Mesenchymal stem cell (in vitro differentiated cells and primary cell): ENCODE data around the gene FGF11.
A peak's percentile ranks its signal among the peaks of the same experiment; 100 is the strongest.
"Not testable (repeated sequence)": the region's sequence is repeated elsewhere in the genome, so short reads cannot be mapped to it uniquely, and the experiment has no call there.

Source experiments
- DNase-seq: peaks from one replicate; pipeline ENCODE4 v3.0.0-alpha.2; 2013
- H2AFZ ChIP-seq: one replicate; pipeline ENCODE4 v1.6.1; 2013; ENCODE audit warnings: low read depth, mild to moderate bottlenecking, control low read depth, inconsistent platforms, low read length, moderate library complexity
- H2AK5ac ChIP-seq: 2 replicates; pipeline ENCODE4 v1.6.1; 2013; ENCODE audit warnings: low read length, moderate library complexity, mild to moderate bottlenecking, inconsistent platforms; ENCODE audit not compliant: severe bottlenecking
- H2BK120ac ChIP-seq: one replicate; pipeline ENCODE4 v1.6.1; 2013; ENCODE audit warnings: low read depth, mild to moderate bottlenecking, inconsistent platforms, low read length, moderate library complexity
- H2BK12ac ChIP-seq, 2 experiments: one replicate each; pipeline ENCODE4 v1.6.1; 2013; ENCODE audit warnings: inconsistent platforms in 2 of 2, low read length in 2 of 2, mild to moderate bottlenecking in 2 of 2, moderate library complexity in 2 of 2, control low read depth in 1 of 2
- H2BK15ac ChIP-seq: one replicate; pipeline ENCODE4 v1.6.1; 2013; ENCODE audit warnings: mild to moderate bottlenecking, low read depth, inconsistent platforms; ENCODE audit not compliant: poor library complexity, severe bottlenecking
- H2BK5ac ChIP-seq: 2 replicates; pipeline ENCODE4 v1.6.1; 2013; ENCODE audit warnings: low read depth, mild to moderate bottlenecking, low read length, control low read depth, inconsistent platforms; ENCODE audit not compliant: poor library complexity, severe bottlenecking
- H3K14ac ChIP-seq, 2 experiments: one replicate each; pipeline ENCODE4 v1.6.1; 2013; ENCODE audit warnings: inconsistent platforms in 2 of 2, low read length in 2 of 2, control low read depth in 1 of 2, mild to moderate bottlenecking in 1 of 2, moderate library complexity in 1 of 2
- H3K18ac ChIP-seq, 2 experiments: one replicate each; pipeline ENCODE4 v1.6.1; 2013; ENCODE audit warnings: inconsistent platforms in 2 of 2, low read length in 2 of 2, control low read depth in 1 of 2, low read depth in 1 of 2, mild to moderate bottlenecking in 1 of 2
- H3K23ac ChIP-seq, 2 experiments: one replicate each; pipeline ENCODE4 v1.6.1; 2013; ENCODE audit warnings: inconsistent platforms in 2 of 2, low read length in 2 of 2, mild to moderate bottlenecking in 2 of 2, moderate library complexity in 2 of 2, control low read depth in 1 of 2
- H3K27ac ChIP-seq: 2 replicates; pipeline ENCODE4 v1.5.1; 2013; ENCODE audit warnings: mild to moderate bottlenecking, moderate library complexity, low read length, control low read depth, inconsistent platforms; ENCODE audit not compliant: poor library complexity, severe bottlenecking
- H3K27me3 ChIP-seq, 2 experiments: 2 replicates each; pipeline versions ENCODE4 v1.6.1 to v1.7.0; 2013; ENCODE audit warnings: low read length in 2 of 2, mild to moderate bottlenecking in 2 of 2, moderate library complexity in 2 of 2, control low read depth in 1 of 2, inconsistent platforms in 1 of 2; ENCODE audit not compliant: control insufficient read depth in 1 of 2, insufficient read depth in 1 of 2
- H3K36me3 ChIP-seq, 2 experiments: 2 replicates each; pipeline versions ENCODE4 v1.6.1 to v1.7.0; 2013; ENCODE audit warnings: low read length in 2 of 2, control low read depth in 1 of 2, inconsistent platforms in 1 of 2, low read depth in 1 of 2, mild to moderate bottlenecking in 1 of 2; ENCODE audit not compliant: insufficient read depth in 2 of 2, control insufficient read depth in 1 of 2
- H3K4ac ChIP-seq, 2 experiments: one replicate each; pipeline ENCODE4 v1.6.1; 2013; ENCODE audit warnings: inconsistent platforms in 2 of 2, low read length in 2 of 2, mild to moderate bottlenecking in 2 of 2, moderate library complexity in 2 of 2, control low read depth in 1 of 2, low read depth in 1 of 2
- H3K4me1 ChIP-seq: 2 replicates; pipeline ENCODE4 v1.6.1; 2013; ENCODE audit warnings: low read depth, low read length, control low read depth; ENCODE audit not compliant: control insufficient read depth, insufficient read depth
- H3K4me2 ChIP-seq: 2 replicates; pipeline ENCODE4 v1.6.1; 2013; ENCODE audit warnings: low read length, mild to moderate bottlenecking, inconsistent platforms; ENCODE audit not compliant: poor library complexity, severe bottlenecking
- H3K4me3 ChIP-seq, 2 experiments: 2 replicates each; pipeline versions ENCODE4 v1.5.1 to v1.7.0; 2013; ENCODE audit warnings: low read length in 2 of 2, mild to moderate bottlenecking in 2 of 2, control low read depth in 1 of 2, low read depth in 1 of 2; ENCODE audit not compliant: insufficient read depth in 1 of 2
- H3K79me1 ChIP-seq: replicated peaks from 2 replicates; pipeline ENCODE4 v1.6.1; 2013; ENCODE audit warnings: mild to moderate bottlenecking, control low read depth, low read length, inconsistent platforms; ENCODE audit not compliant: poor library complexity, severe bottlenecking
- H3K9ac ChIP-seq: 2 replicates; pipeline ENCODE4 v1.7.0; 2013; ENCODE audit warnings: mild to moderate bottlenecking, low read length, moderate library complexity
- H3K9me3 ChIP-seq: 2 replicates; pipeline ENCODE4 v1.7.0; 2013; ENCODE audit warnings: mild to moderate bottlenecking, low read length; ENCODE audit not compliant: control insufficient read depth
- H4K8ac ChIP-seq: one replicate; pipeline ENCODE4 v1.6.1; 2013; ENCODE audit warnings: inconsistent platforms, mild to moderate bottlenecking, low read length, moderate library complexity
- H4K91ac ChIP-seq: one replicate; pipeline ENCODE4 v1.6.1; 2013; ENCODE audit warnings: mild to moderate bottlenecking, low read length, inconsistent platforms
- WGBS: methylation state at CpG from one replicate; pipeline ENCODE4 v1.1.7; 2013; ENCODE audit warnings: mixed read lengths; 5-methylcytosine and 5-hydroxymethylcytosine counted together

The FGF11 gene

GRCh38 chr17:7481275-7481674 lies 42.0 kb downstream of the FGF11 start, which contains the start of gene SLC35G6:
SLC35G6 (plus strand) TSS chr17:7481446; CDS start chr17:7481517, 71 bp downstream.
- peak within 1 kb of the TSS; percentile 75 to 98 for H3K4ac ChIP-seq
- H2BK5ac ChIP-seq, H3K23ac ChIP-seq, H2AFZ ChIP-seq, DNase-seq, H3K4me2 ChIP-seq, H3K36me3 ChIP-seq, H3K14ac ChIP-seq, H3K9me3 ChIP-seq, H3K79me1 ChIP-seq, H2BK15ac ChIP-seq, H3K27me3 ChIP-seq: not testable (repeated sequence)
- H3K9ac ChIP-seq: peak within 1 kb of the TSS; percentile 96
- peak within 1 kb of the TSS in 1 of 2 experiments; percentile 87 for H3K4me3 ChIP-seq
- peak within 1 kb of the TSS; percentile 55 for H2BK120ac ChIP-seq
- H2AK5ac ChIP-seq: peak within 1 kb of the TSS; percentile 88
- peak within 1 kb of the TSS; percentile 35 to 100 for H3K18ac ChIP-seq
- peaks cover 42% of the 10 kb centered on the region for H3K4me1 ChIP-seq
- peak within 1 kb of the TSS in 1 of 2 experiments; percentile 14 for H2BK12ac ChIP-seq
- 100% methylated on average over 2 of the region's 4 CpGs for WGBS
- peak within 1 kb of the TSS; percentile 100 for H4K91ac ChIP-seq
- H4K8ac ChIP-seq: peak within 1 kb of the TSS; percentile 100
- H3K27ac ChIP-seq: peak within 1 kb of the TSS; percentile 80

- peak overlapping the region; percentile 100 for H3K9ac ChIP-seq
- peak overlapping the region; percentile 8 to 14 for H2BK12ac ChIP-seq
- WGBS: 93% methylated on average over 26 of the region's 31 CpGs
- not testable (repeated sequence) for DNase-seq, H2BK120ac ChIP-seq, H3K79me1 ChIP-seq, H3K14ac ChIP-seq, H3K27ac ChIP-seq, H2BK15ac ChIP-seq, H3K36me3 ChIP-seq, H3K27me3 ChIP-seq, H2AFZ ChIP-seq, H2BK5ac ChIP-seq, H3K4me2 ChIP-seq, H3K23ac ChIP-seq, H3K9me3 ChIP-seq
- peak overlapping the region; percentile 57 to 71 for H3K4ac ChIP-seq
- peak overlapping the region; percentile 85 for H4K8ac ChIP-seq
- H3K4me3 ChIP-seq: peak overlapping the region in 1 of 2 experiments; percentile 98
- peak overlapping the region; percentile 75 for H4K91ac ChIP-seq
- peaks cover 37% of the 10 kb centered on the region for H3K4me1 ChIP-seq
- H3K18ac ChIP-seq: peak overlapping the region; percentile 52 to 54
- peak overlapping the region; percentile 88 for H2AK5ac ChIP-seq
These were observed 42.8 kb downstream of the FGF11 start for GRCh38 chr17:7481842-7482741.

GRCh38 chr17:7482742-7483088 lies 43.4 kb downstream of the FGF11 start:
- Histone ChIP-seq H3K9ac (peak overlapping the region; percentile 100), H2BK12ac (peak overlapping the region; percentile 8 to 78), H3K4ac (peak overlapping the region; percentile 45 to 62), H3K14ac (peak overlapping the region in 1 of 2 experiments; percentile 19), H3K18ac (peak overlapping the region; percentile 14 to 52), H3K4me1 (peaks cover 31% of the 10 kb centered on the region), H2BK15ac (peak overlapping the region; percentile 26), H3K4me3 (peak overlapping the region in 1 of 2 experiments; percentile 98), H4K91ac (peak overlapping the region; percentile 22), H4K8ac (peak overlapping the region; percentile 45)
- WGBS: 84% methylated on average over 6 of the region's 6 CpGs
- not testable (repeated sequence) for H3K27ac ChIP-seq, H3K4me2 ChIP-seq, H2BK5ac ChIP-seq, H2BK120ac ChIP-seq, H3K23ac ChIP-seq, H3K9me3 ChIP-seq, H3K27me3 ChIP-seq, H2AK5ac ChIP-seq, DNase-seq, H3K36me3 ChIP-seq, H3K79me1 ChIP-seq, H2AFZ ChIP-seq
